HCT116 (cell line): ENCODE measurements around the gene TCEA3.

Experiments used
- POLR2A ChIP-seq: IDR thresholded peaks from 2 replicates; pipeline ENCODE4 v1.7.0; 2011; ENCODE audit warnings: borderline replicate concordance; ENCODE audit not compliant: insufficient read depth, insufficient read length; ENCODE audit errors: extremely low read depth
- ZNF274 ChIP-seq: fragments of 200-500 bp; sonication (Bioruptor generic); IDR thresholded peaks from 2 replicates; pipeline ENCODE4 v1.6.1; 2014; ENCODE audit warnings: mild to moderate bottlenecking, low read depth, low read length, inconsistent platforms
- TF ChIP-seq, protein P1 (sequence below), 3 experiments: fragments of 200-600 bp in 1 of 3; sonication (generic) in 1 of 3; IDR thresholded peaks in 2 of 3; conservative IDR thresholded peaks in 1 of 3; 2 replicates each; pipeline ENCODE4 v1.5.1; 2012 to 2017; ENCODE audit warnings: low read depth in 2 of 3, low read length in 2 of 3, antibody characterized with exemption in 1 of 3, borderline replicate concordance in 1 of 3, control low read depth in 1 of 3, mild to moderate bottlenecking in 1 of 3, mixed read lengths in 1 of 3, mixed run types in 1 of 3, moderate library complexity in 1 of 3; ENCODE audit not compliant: insufficient read depth in 1 of 3

DNA sequence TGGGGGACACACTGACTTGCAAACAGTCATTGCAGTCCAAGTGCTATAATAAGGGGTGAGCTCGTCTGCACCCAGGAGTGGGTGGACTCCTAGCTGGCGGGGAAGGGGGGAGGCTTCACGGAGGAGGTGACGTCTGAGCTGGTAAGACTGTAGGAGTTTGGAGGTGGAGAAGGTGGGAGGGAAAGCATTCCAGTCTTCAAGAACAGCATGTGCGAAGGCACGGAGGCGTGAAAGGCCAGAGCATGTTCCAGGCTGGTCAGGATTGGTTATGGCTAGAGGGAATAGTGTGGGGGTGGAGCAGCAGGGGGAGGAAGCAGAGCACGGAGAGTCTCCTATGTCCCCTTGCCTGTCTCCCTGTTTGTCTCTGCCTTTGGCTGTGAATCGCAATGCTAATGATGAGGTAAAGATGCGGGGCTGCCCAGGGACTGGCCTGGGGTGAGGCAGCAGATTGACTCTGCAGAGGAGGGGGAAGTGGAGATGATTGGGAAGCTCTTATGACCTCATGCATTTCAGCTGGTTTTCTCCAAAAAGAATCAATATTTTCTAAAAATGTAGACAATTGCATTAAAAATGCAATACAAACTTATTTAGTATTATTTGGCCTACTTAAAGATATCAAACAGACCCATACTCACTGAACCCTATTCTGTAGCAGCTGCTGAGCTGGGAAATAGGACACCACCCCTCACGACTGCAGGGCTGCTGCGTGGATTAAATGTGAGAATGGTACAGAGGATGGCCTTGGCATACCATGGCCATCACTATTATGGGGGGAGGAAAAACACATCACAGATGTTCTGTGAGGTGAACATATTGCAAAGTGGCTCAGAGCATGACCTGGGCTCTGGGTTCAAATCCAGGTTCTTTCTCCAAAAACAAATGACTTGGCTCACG, 52.3 kb downstream of the TCEA3 start:
- TF ChIP-seq, protein P1, sequence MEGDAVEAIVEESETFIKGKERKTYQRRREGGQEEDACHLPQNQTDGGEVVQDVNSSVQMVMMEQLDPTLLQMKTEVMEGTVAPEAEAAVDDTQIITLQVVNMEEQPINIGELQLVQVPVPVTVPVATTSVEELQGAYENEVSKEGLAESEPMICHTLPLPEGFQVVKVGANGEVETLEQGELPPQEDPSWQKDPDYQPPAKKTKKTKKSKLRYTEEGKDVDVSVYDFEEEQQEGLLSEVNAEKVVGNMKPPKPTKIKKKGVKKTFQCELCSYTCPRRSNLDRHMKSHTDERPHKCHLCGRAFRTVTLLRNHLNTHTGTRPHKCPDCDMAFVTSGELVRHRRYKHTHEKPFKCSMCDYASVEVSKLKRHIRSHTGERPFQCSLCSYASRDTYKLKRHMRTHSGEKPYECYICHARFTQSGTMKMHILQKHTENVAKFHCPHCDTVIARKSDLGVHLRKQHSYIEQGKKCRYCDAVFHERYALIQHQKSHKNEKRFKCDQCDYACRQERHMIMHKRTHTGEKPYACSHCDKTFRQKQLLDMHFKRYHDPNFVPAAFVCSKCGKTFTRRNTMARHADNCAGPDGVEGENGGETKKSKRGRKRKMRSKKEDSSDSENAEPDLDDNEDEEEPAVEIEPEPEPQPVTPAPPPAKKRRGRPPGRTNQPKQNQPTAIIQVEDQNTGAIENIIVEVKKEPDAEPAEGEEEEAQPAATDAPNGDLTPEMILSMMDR (IDR thresholded peaks at IDR 0.05 in 2 of 3, conservative IDR thresholded peaks at IDR 0.05 in 1 of 3; ENCODE audit: borderline replicate concordance in 1 of 3, insufficient read depth in 1 of 3, low read depth in 2 of 3, low read length in 2 of 3) = no peak
- TF ChIP-seq POLR2A (no peak), ZNF274 (no peak)
